CD4-positive, alpha-beta T cell treated with Interleukin-10 for 1 hour (primary cell): Measurements from ENCODE around the gene OSBPL3.

Experiments
- DNase-seq: peaks from one replicate; pipeline ENCODE4 v3.0.0-alpha.2; 2020

OSBPL3 gene

GRCh38 chr7:24754906-24755506 is 225.0 kb downstream of the OSBPL3 start:
- no peak for DNase-seq

GRCh38 chr7:24752073-24752800 is 227.7 kb downstream of the OSBPL3 start:
- DNase-seq, result no peak

- no peak for DNase-seq
Observed at GRCh38 chr7:24751484-24751883, 228.5 kb downstream of the OSBPL3 start.

GRCh38 chr7:24750441-24751055 is 229.4 kb downstream of the OSBPL3 start:
- no peak for DNase-seq

- no peak for DNase-seq
Observed at GRCh38 chr7:24748521-24748920, 231.5 kb downstream of the OSBPL3 start.
